HG03457 (cell line): ENCODE measurements around the gene ZNF277.
"Not testable (repeated sequence)": the region's sequence is repeated elsewhere in the genome, so short reads cannot be mapped to it uniquely, and the experiment has no call there.

Experiments
- ATAC-seq: cut with Tn5 transposase; IDR thresholded peaks from one replicate; pipeline ENCODE4 v1.9.1; 2021; ENCODE audit warnings: moderate number of reproducible peaks; ENCODE audit not compliant: unreplicated experiment

The ZNF277 gene

DNA sequence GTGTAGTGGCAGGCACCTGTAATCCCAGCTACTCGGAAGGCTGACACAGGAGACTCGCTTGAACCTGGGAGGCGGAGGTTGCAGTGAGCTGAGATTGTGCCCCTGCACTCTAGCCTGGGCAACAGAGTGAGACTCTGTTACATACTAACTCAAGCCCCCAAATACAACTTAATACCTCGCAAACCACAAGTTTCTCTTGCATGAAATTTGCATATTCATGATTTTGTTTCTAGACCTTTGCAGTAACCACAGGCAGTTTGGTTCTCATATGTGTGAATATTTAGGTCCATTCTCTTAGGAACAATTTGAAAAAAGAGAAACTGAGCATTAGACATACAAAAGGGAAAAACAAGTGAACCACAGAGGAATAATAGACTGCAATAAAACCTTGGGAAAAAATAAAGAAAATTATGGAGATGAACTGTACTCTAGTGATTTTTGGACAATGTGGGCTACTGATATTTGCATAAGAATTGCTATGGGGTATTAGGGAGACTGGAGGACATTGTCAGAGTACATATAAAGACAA is 77.0 kb downstream of the ZNF277 start:
- peak; percentile 69 for ATAC-seq

DNA sequence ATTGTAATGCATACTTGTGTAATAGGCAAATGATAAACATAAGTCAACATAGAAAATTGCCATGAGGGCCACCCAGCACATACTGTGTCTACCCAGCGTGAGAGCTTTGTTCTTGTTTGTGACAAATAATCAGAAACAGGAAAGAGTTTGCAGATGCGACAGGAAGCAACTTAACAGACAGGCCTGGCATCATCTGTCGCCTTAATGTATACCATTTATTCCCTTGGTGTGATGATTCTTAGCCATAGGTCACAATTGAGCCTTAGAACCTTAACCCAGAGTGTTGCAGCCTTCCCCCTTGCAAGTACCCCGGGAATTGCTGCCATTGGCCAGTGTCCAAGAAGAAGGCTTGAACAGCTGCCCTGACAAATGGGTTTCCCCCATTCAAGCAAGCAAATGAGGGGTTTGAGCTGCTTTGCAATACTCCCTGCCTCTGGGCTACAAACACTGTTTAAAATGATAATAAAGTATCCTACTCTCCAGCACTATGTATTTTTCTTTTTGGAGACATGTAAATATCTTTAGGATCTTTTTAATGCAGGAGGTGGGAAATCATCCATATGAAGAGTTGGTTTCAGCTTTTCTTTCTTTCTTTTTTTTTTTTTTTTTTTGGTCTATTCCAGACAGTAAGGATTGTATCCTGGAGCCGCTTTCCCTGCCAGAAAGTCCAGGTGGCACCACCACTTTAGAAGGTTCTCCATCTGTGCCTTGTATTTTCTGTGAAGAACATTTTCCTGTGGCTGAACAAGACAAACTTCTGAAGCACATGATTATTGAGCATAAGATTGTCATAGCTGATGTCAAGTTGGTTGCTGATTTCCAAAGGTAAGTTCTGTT is 80.0 kb downstream of the ZNF277 start:
- ATAC-seq: peak; percentile 66

DNA sequence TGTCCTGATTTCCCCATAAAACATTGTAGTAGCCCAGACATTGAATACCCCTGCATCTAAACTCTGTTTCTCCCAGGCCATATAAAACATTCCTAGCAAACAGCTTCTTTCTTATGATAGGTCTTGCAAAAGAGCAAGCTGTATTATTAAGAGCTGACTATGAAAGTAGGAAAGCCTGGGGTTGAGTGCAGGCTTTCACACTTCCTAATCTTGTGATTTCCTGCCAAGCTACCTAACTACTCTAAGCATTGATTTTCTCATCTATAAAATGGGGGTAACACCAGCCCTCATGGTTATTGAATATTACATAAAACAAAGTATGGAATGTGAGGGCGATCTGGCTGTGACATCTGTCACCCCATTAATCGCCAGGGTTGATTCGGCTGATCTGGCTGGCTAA is 81.8 kb downstream of the ZNF277 start:
- ATAC-seq: no peak

DNA sequence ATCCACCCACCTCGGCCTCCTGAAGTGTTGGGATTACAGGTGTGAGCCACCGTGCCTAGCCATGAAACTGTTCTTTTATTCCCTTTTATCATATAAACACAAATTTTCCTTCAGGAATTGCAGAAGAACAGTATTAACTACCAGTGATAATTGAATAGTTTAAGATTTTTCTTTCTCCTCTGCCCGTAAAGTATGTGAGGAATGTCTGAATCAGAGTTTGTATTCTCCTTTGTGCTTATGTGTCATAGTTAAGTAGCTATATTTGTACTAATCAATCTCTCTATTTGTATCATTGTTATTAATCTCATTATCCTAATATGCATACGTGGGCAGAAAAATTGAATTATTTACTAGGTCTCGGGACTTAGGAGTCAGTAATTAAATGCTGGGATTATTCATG is 83.6 kb downstream of the ZNF277 start:
- ATAC-seq: no peak

DNA sequence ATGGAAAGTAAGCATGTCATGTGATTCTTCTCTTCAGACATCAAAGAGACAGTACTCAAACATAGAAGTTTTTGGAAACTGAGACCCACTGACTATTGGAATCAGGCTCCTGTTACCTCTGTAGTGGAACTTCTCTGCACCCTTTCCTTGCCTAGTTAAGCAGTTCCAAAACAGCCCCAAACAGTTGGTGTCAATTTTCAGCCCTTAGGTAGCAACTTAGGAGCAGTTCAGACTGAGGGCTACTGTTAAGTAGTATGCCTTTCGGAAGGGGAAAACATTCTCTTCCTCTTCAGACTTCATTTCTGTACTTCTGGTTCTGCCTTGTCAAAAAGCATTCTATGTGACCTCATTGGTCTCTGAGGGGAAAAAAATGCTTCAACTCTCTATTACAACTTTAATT is 85.7 kb downstream of the ZNF277 start:
- no peak for ATAC-seq

DNA sequence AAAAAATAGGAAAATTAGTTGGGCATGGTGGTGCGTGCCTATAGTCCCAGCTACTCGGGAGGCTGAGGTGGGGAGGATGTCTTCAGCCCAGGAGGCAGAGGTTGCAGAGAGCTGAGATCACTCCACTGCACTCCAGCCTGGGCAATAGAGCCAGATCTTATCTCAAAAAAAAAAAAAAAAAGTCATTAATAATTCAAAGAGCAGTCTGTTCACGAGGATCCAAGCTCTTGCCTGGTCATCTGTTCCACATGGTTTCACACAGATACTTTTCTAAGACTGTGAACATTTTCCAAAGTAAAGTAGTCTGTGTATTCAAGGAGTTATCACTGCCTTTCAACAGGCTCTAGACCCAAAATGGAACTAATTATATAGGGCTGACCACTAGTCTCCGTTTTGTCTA is 86.9 kb downstream of the ZNF277 start:
- ATAC-seq: no peak

DNA sequence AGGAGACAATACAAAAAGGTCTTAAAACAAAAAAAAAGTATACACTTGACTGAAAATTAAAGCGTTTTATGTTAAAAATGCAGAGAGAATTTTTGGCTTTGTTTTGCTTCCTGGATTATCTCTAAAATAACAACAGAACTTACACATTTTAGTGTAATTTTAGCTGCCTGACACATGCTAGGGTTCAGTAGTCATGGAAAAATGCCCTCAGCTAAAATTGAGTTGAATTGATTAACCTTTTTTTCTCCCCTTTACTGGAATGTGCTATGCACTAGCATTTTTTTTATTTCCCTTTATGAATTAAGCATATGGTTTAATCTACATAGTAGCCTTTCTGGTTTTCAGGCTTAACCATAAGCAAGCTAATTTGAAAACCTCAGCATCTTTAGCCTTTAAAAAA is 89.9 kb downstream of the ZNF277 start:
- no peak for ATAC-seq

DNA sequence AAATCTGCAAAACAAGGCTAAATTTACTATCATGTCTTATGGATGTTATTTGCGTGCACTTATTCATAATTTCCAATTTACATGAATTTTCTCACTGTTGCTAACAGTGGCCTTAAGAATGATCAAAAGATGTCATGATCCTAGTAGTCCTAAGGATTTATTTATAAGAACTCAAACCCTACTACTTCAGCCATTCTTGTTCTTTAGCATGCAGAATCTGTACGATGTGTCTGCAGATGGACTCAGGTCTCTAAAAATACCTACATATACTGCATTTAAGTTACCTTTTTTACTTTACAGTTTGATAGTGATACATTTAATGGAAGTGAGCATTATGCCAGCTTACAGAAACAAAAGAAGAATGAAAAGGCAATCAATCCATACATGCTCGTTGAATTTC is 91.2 kb downstream of the ZNF277 start:
- ATAC-seq: no peak

DNA sequence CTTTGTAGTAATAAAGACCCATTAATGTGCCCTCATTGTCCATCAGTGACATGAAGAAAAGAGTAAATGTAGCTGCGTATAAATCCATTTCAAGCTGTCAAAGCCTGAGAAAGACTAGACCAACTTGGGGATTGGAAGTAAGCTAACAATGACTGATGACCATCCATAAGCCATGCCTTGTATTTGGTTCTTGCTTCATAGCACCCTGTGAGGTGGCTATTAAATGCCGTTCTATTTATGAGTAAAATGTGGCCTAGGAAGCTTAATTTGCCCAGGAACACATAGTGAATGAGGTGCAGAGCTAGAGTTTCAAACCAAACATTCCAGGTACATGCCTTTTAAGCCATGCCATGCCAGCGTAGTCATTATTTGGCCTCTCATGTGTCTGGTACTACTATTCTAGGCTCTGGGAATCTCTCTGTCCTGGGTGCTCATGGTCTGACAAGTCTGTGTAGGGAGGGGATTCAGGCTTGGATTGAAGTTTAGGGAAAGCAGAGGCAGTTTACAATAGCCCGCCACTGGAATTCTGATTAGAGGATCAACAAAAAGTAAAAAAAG is 92.1 kb downstream of the ZNF277 start:
- ATAC-seq: no peak

DNA sequence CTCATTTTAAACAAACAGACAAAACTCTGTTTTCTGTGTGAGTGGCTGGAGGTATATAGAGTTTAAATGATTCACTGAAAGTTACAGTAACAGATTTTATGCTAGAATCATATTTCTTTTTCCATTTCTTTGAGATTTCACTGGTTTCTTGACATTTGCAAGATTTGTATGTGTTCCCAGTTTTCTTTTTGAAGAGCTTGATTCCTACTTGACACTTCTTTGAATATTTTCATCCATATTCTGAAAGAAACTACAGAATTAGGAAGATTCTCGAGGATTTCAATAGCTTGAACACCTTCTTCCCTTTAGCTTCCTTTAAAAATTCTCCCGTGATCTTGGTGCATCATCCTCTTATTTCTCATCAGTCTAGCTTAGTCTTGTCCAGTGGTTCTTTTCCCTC is 93.6 kb downstream of the ZNF277 start:
- ATAC-seq: no peak

DNA sequence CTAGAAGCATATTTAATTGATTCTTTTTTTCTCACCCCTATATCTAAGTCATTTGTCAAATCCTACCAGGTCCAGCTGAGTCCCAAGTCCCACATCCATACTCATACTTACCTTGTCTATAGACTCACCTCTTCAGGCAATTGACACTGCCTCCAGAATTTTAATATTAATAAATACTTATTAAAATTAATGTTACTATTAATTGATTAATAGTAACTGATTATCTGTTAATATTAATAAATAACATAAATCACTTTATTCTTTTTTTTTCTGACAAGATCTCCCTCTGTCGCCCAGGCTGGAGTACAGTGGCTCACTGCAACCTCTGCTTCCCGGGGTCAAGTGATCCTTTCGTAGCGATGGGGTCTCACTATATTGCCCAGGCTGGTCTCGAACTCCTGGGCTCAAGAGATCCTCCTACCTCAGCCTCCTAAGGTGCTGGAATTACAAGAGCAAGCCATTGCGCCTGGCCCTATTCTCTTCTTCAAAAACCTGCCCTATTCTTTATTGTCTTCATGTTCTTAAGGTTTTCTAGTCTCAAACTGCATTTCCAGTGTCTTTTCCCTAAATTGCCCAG is 94.4 kb downstream of the ZNF277 start:
- no peak for ATAC-seq

DNA sequence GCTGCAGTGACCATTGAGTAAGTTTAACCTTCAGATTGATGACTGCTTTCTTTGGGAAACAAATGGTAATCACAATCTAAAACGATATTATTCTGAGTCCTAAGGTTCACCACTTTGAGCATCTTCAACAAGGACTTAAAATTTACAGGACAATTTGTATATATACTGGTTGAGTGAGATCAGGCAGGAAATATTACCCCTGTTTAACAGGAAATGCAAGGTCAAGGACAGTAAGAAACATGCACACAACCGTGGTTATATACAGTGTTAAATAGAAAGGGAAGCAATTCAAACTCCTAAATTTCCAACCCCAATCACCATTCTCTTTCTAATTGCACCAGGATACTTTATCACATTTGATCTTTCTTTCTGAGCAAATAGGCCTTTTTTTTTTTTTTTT is 96.1 kb downstream of the ZNF277 start:
- no peak for ATAC-seq

DNA sequence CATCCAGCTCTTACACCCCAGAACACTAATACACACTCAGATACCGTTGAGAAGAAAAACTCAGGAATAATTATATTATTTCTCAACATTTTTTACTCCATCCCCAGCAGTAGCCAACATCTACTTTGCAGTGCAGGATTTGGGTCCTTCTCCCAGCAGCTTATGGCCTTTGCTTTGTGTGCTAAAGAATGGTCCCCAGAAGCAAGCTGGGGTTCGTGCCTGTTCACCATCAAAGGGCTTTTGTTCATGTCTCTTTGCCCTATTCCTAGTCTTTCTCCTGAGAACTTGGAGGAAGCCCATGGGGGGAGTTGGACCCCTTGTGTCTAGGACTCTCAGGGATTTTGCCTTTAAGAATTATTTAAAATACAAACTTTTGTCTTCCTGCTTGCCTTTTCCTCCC is 100.4 kb downstream of the ZNF277 start:
- ATAC-seq: no peak

DNA sequence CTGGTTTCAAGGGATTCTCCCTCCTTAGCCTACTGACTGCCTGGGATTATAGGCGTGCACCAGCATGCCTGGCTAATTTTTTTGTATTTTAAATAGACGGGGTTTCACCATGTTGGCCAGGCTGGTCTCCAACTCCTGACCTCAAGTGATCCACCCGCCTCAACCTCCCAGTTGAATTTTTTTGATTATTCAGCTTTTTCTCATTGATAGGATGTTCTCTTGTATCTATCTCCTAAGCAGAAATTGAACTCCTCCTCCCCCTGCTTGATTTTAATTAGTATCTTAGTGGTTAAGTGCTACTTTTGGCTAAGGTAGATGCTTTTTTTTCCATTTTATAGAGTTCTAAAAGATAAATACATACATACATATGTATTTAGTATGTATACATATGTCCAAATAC is 101.0 kb downstream of the ZNF277 start:
- no peak for ATAC-seq

DNA sequence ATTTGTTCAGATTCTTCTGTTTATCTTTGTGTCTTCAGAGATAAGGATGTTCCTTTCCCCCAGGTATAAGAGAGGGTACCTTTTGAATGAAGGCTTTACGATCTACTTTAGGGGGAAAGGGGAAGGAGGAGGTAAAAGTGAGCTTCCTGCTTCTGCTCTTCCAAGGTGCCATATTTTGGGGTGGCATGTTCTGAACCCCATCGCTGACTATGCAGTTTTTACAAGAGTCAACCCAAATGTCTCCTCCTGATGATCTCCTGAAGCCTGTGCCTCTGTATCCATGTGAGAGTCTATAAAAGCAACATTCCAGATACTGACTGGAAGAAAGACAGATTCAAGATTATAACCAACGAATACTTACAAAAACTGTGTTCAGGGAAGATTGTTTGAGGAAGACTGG is 102.5 kb downstream of the ZNF277 start:
- no peak for ATAC-seq

DNA sequence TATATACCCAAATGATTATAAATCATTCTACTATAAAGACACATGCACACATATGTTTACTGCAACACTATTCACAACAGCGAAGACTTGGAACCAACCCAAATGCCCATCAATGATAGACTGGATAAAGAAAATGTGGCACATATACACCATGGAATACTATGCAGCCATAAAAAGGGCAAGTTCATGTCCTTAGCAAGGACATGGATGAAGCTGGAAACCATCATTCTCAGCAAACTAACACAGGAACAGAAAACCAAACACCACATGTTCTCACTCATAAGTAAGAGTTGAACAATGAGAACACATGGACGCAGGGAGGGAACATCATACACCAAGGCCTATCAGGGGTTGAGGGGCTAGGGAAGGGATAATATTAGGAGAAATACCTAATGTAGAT is 110.3 kb downstream of the ZNF277 start:
- ATAC-seq: not testable (repeated sequence)

DNA sequence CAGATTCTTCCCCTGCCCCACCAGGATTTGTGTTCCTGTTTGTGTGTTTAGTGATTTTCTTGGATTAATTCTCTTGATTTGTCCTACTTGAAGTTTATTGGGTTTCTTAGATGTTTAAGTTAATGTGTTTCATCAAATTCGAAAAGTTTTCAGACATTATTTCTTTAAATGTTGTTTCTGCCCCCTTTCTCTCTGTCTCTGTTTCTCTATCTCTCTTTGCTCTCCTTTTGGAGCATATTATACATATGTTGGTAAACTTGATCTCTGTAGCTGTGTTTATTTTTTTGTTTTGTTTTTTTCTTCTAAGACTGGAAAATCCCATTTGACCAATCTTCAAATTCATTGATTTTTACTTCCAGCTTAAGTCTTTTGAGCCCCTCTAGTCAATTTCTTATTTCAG is 115.6 kb downstream of the ZNF277 start:
- no peak for ATAC-seq

DNA sequence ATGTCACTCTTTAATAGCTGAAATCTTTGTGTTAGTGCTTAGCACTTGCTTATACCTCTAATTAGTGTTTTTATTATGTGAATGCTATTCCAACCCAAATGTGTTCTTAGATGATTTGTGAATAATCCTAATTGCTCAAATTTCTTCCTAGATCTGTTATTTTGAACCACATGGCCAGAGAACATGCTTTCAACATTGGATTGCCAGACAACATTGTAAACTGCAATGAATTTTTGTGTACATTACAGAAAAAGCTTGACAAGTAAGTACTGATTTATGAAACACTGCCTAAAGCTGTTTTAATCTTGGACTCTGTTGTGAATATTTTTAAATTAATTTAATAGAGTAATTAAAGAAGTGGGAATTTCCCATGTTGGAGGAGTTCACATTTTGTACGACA is 121.1 kb downstream of the ZNF277 start:
- no peak for ATAC-seq

DNA sequence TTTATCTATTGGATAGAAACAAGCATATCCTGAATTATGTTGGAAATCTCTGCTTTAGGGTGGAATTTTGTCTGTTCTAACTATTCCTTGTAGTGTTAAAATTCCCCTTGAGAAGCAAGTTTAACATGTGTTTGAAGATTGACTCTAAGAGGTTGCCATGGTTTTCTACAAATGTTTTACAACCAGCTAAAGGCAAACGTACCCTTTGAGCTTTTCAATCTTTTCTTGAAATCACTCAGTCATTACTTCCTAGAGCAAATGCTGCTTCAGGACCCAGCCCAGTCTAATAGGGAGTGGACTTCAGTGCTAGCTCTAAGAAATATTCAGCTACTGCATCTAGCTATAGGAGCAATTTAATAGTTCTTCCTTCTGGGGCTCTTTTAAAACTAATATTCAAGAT is 125.0 kb downstream of the ZNF277 start:
- ATAC-seq: no peak

DNA sequence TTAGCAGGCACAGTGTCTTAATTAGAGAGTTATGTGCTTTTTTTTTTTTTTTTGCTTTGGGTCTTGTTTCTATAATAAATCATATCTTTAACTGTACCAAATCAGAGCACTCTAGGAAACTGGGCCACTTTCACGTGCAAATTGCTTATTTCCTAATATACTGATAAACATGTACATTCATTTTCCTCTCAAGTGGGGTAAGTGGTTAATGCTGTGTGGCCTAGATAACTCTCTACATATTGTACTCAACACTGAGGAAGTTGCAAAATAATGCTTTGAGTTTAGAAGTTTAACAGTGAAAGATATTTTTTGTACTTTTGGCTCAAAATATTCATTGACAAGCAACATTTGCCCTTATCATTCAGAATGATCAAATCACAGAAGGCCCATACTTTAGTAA is 127.9 kb downstream of the ZNF277 start:
- ATAC-seq: no peak

DNA sequence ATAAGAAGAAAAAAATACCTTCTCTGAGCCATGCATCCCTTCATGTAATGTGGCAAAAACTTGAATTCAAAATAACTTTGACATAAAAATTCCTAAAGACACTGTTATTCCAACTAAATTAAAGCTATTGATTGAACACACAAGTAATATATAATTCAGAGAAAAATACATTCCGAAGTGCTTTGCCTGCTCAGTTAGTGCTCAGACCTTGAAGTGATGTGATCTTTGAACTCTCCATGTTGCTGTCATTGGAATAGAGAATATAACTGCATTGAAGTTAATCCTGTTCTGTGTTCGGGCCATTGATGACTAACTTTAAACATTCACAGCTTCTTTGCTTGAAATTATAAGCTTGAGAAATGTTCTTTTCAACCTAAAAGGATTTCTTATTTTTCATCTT is 129.8 kb downstream of the ZNF277 start:
- no peak for ATAC-seq

DNA sequence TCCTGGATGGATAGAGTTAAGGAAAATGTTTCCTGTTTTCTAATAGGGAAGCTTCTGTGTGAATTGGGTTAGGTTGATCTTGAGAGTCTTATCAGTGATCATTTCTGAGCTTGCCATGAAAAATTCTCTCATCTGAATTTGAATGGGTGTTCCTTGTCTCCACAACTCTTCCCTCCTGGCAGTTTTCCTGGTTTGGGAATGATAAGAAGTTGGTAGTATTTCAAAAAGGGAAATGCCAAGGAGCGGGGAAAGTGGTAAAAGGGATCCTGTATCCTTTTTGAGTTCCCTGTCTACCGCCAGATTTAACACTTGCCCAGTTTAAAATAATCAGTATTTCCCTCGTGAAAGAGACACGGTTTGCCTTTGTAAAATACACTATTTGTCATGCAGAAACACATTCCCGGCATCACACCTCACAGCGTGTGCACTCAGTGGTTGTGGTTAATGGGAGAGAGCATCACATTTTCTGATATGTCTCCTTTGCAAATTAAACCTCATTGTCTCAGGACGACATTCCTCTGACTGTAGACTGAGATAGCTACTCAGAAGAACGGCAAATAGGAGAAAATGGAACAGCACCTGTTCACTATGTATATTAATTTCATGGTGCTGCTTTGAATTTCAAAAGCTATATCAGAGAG is 130.6 kb downstream of the ZNF277 start:
- ATAC-seq: no peak
